MCF 10A (cell line): ENCODE results near the gene DCLRE1C. TPM values are rescaled to one million over a fixed set of nuclear protein-coding genes. Genes with fewer than 3 reads are reported as not detected.
A peak's percentile ranks its signal among the peaks of the same experiment; 100 is the strongest.
"Not testable (repeated sequence)": the region's sequence is repeated elsewhere in the genome, so short reads cannot be mapped to it uniquely, and the experiment has no call there.

Experiments
- Bru-seq: library from RNA; stranded (reverse); fragments of 400-500 nt; gene quantifications from one replicate; lab custom pipeline; 2021; lab: Mats Ljungman, UMichigan
- BruChase-seq, 2 experiments: library from RNA; stranded (reverse); fragments of 400-500 nt; gene quantifications; one replicate each; lab custom pipeline; 2021; lab: Mats Ljungman, UMichigan
- BruUV-seq: library from RNA; stranded (reverse); fragments of 400-500 nt; replicated peaks from 2 replicates; lab custom pipeline; 2021; lab: Mats Ljungman, UMichigan
- CTCF ChIA-PET: fragments of 300-600 bp; sonication (Branson Sonifier 250); formaldehyde crosslinking; extraction: SDS; loops from one replicate; lab custom pipeline; 2021; ENCODE audit warnings: antibody characterized with exemption, inconsistent platforms; lab: Yijun Ruan, JAX
- POLR2A ChIA-PET: fragments of 300-600, 350-650 bp; sonication (Branson Sonifier 250); formaldehyde crosslinking; extraction: SDS; loops from one replicate; lab custom pipeline; 2020; ENCODE audit warnings: antibody characterized with exemption, inconsistent platforms; lab: Yijun Ruan, JAX
- DNase-seq: peaks from one replicate; pipeline ENCODE4 v3.0.0-alpha.2; 2018; ENCODE audit not compliant: unreplicated experiment
- H3K27ac Mint-ChIP-seq: one replicate; pipeline ENCODE4 v1.8.0; 2022; ENCODE audit warnings: mild to moderate bottlenecking, low read depth, mixed read lengths; ENCODE audit not compliant: unreplicated experiment
- H3K27me3 Mint-ChIP-seq: one replicate; pipeline ENCODE4 v1.8.0; 2022; ENCODE audit warnings: mixed read lengths; ENCODE audit not compliant: insufficient read depth, unreplicated experiment
- H3K36me3 Mint-ChIP-seq: one replicate; pipeline ENCODE4 v1.8.0; 2022; ENCODE audit warnings: mild to moderate bottlenecking, moderate library complexity, mixed read lengths; ENCODE audit not compliant: insufficient read depth, unreplicated experiment
- H3K4me1 Mint-ChIP-seq: one replicate; pipeline ENCODE4 v1.8.0; 2022; ENCODE audit warnings: mixed read lengths; ENCODE audit not compliant: insufficient read depth, unreplicated experiment
- H3K4me3 Mint-ChIP-seq: one replicate; pipeline ENCODE4 v1.8.0; 2022; ENCODE audit warnings: mild to moderate bottlenecking, moderate library complexity, mixed read lengths; ENCODE audit not compliant: unreplicated experiment
- H3K9me3 Mint-ChIP-seq: one replicate; pipeline ENCODE4 v1.8.0; 2022; ENCODE audit warnings: mixed read lengths; ENCODE audit not compliant: unreplicated experiment
- intact Hi-C: fragments of 100-400 bp; cut with micrococcal nuclease; formaldehyde crosslinking; loops from 2 replicates; pipeline ENCODE4 v1.14.1; 2022
- long read RNA-seq: library from polyadenylated mRNA; stranded (forward); transcript quantifications from one replicate; pipeline ENCODE4 v2.0.0, GENCODE V29; 2022
- total RNA-seq: library from RNA; stranded (reverse); gene quantifications from 2 replicates; pipeline ENCODE4 v1.2.3, GENCODE V29; 2022
- TF ChIP-seq, protein P1 (sequence below): fragments of 200-600 bp; IDR thresholded peaks from one replicate; pipeline ENCODE4 v1.8.0; 2022; ENCODE audit warnings: antibody characterized with exemption, mild to moderate bottlenecking; ENCODE audit not compliant: unreplicated experiment

Gene DCLRE1C
- total RNA-seq (10.3 and 11.5 TPM in 2 replicates), Bru-seq, nascent RNA (percentile 65 among the genes with signal in this experiment), BruChase-seq, experiment 1, labeled RNA remaining after a 6-hour chase (percentile 57 among the genes with signal in this experiment), BruChase-seq, experiment 2, labeled RNA remaining after a 2-hour chase (percentile 66 among the genes with signal in this experiment)
- long read RNA-seq, transcript DCLRE1C-208 (15 exons, 2,463 nt), result minor isoform, 7 of 94 reads
- long read RNA-seq, transcript DCLRE1C-209 (14 exons, 2,354 nt), result major isoform, 10 of 94 reads
- long read RNA-seq, partial matches to known transcripts, result 1 of 94 reads
- long read RNA-seq, other reads (novel, unspliced or antisense), result 71 of 94 reads

DNA sequence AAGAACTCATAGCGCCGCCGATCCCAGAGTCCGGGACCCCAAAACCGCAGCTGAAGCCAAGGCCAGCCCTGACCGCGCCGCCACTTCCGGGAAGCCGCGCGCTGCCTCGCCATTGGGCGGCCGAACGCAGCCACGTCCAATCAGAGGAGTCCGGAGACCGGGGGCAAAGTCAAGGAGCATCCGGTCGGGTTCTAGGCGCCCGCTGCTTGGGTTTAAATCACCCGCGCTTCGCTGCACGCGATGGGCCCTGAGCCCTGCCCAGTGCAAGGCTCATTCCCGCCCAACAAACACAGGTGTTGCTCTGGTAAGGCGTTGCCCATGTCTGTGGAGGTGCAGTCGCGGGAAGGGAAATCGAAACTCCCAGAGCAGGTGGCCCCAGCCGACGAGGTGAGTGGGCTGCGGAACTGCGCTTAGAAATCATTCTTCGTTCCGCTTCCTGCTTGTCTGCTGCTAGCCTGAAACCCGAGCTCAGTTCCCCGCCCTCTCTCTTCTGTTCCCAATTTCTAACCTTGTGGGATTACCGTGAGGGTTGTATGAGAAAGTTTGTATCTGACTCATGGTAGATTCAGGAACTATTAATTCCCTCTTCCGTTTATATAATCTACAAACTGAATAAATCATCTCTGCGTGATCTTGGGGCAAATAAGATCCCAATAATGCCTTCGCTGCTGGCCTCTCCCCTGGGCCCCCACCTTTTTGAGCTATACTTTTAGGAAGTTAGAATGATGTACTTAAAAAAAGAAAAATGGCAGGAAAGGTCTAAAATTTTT lies at the start of gene DCLRE1C:
TSS of gene DCLRE1C (minus strand) at position 96 of the 770 bp plus-strand sequence. CDS start at position 10, 86 bp downstream.
- Mint-ChIP-seq H3K27me3 (no peaks in the 10 kb centered on the region), H3K4me1 (peaks cover 5% of the 10 kb centered on the region), H3K27ac (peak within 1 kb of the TSS; percentile 90), H3K9me3 (no peaks in the 10 kb centered on the region), H3K4me3 (peak within 1 kb of the TSS; percentile 92), H3K36me3 (no peaks in the 10 kb centered on the region)
- intact Hi-C loops, result loop anchor here (5.0 kb wide), 2 partner anchors 117 to 153 kb away; partner anchors contain the start of genes CDNF, HSPA14 and MSANTD7
- TF ChIP-seq, protein P1, sequence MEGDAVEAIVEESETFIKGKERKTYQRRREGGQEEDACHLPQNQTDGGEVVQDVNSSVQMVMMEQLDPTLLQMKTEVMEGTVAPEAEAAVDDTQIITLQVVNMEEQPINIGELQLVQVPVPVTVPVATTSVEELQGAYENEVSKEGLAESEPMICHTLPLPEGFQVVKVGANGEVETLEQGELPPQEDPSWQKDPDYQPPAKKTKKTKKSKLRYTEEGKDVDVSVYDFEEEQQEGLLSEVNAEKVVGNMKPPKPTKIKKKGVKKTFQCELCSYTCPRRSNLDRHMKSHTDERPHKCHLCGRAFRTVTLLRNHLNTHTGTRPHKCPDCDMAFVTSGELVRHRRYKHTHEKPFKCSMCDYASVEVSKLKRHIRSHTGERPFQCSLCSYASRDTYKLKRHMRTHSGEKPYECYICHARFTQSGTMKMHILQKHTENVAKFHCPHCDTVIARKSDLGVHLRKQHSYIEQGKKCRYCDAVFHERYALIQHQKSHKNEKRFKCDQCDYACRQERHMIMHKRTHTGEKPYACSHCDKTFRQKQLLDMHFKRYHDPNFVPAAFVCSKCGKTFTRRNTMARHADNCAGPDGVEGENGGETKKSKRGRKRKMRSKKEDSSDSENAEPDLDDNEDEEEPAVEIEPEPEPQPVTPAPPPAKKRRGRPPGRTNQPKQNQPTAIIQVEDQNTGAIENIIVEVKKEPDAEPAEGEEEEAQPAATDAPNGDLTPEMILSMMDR, result no peak
- BruUV-seq, result TSS peak; percentile 79
- DNase-seq, result peak; percentile 92
- POLR2A ChIA-PET, result interaction anchor here (0.7 to 3.2 kb wide), 23 partner anchors 8 to 215 kb away, joined by 3 to 32 read pairs (median 5); partner anchors contain the start of genes CDNF, HSPA14, MSANTD7 and NMT2
- CTCF ChIA-PET, result interaction anchor here (0.5 to 2.0 kb wide), 6 partner anchors 75 to 152 kb away, joined by 3 to 11 read pairs (median 4); partner anchors contain the start of gene SUV39H2

DNA sequence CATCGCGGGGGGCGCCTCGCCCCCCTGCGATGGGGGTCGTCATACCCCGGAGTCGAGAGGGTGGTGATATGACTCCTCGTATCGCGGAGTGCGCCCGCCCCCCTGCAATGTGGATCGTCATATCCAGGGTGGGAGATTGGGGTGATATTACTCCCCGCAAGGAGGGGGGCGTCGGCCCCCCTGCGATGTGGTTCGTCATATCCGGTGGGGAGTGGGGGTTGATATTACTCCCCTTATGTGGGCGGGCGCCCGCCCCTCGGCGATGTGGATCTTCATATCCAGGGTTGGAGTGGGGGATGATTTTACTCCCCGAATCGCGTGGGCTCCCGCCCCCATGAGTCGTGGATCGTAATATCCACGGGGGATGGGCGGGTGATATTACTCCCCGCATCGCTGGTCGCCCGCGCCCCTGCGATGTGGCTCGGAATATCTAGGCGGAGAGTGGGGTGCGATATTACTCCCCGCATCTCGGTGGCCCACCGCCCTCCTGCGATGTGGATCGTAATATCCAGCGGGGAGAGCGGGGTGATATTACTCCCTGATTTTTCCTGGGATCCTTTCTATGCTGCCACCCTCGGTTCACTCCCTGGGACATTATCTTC lies 42.2 kb upstream of the DCLRE1C start:
- CTCF ChIA-PET, result no interaction called here
- H3K4me1 Mint-ChIP-seq, result peaks cover 7% of the 10 kb centered on the region
- peaks cover 6% of the 10 kb centered on the region for H3K36me3 Mint-ChIP-seq
- TF ChIP-seq, protein P1, result no peak
- H3K9me3 Mint-ChIP-seq, result no peaks in the 10 kb centered on the region
- peak overlapping the region; percentile 60 for H3K4me3 Mint-ChIP-seq
- no peak for DNase-seq
- H3K27me3 Mint-ChIP-seq, result peaks cover 12% of the 10 kb centered on the region
- no TSS peak for BruUV-seq
- no peak overlapping the region for H3K27ac Mint-ChIP-seq
- intact Hi-C loops, result no loop called here
- POLR2A ChIA-PET, result no interaction called here

DNA sequence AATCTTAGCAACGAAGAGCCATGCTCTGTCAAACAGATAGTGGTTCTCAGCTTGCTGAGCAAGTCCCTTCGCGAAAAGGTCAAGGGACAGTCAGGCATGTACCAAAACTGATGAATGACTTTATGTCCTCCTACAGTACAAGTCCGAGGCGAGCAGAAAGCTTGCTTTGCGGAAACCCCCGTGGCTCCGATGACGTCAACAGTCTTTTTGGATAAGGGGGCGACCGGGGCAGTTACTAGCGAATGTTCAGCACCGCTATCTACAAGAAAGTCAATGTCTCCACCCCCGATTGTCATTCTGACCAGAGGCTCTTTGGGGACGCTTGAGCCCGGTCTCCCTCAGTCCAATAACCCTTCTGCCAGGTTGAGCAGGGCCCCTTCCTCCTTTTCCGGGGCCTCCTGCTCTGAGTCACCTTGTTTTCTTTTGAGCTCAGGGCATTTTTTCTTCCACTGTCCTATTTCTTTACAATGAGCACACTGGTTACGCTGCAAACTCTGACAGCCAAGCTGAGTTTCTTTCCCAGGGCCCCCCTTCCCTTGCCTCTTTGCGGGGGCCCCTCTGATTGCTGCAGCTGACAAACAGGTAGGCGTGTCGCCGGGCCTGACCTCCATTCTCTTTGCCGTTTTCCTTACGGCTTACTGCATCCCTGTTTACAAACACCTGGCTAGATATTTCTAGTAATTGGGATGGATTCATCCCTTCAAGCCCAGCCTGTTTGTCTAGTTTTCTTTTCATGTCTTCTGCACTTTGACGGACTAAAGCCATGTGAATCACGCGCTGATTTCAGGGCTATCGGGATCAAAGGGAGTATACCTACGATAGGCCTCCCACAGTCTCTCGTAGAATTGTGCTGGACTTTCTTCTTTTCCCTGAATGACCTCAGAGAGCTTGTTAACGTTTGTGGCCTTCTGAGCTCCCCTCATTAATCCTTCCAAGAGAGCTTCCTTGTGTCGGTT lies 39.9 kb upstream of the DCLRE1C start:
- POLR2A ChIA-PET, H3K4me1 Mint-ChIP-seq, intact Hi-C loops, H3K36me3 Mint-ChIP-seq, H3K27me3 Mint-ChIP-seq, DNase-seq, H3K4me3 Mint-ChIP-seq, CTCF ChIA-PET, H3K27ac Mint-ChIP-seq, H3K9me3 Mint-ChIP-seq, BruUV-seq: not testable (repeated sequence)

DNA sequence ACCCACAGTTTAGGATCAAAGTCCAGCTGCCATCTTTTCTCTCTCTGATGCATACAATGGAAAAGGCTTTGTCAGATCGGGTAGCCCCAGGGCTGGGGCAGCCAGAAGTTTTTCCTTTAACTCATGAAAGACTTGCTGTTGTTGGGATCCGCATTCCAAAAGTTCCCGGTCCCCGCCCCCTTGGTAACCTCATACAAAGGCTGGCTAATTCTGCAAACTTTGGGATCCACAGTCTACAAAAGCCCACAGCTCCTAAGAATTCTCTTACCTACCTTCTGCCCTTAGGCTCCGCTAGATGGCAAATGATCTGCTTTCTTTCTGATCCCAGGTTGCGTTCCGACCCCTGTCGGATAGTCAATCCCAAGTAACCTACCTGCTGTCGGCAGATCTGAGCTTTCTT lies 38.4 kb upstream of the DCLRE1C start:
- H3K4me1 Mint-ChIP-seq, POLR2A ChIA-PET, H3K36me3 Mint-ChIP-seq, H3K4me3 Mint-ChIP-seq, intact Hi-C loops, H3K9me3 Mint-ChIP-seq, DNase-seq, H3K27ac Mint-ChIP-seq, H3K27me3 Mint-ChIP-seq, BruUV-seq: not testable (repeated sequence)
- CTCF ChIA-PET, result interaction anchor here (0.7 to 1.6 kb wide), 3 partner anchors 18 to 120 kb away, joined by 3 to 6 read pairs (median 4); no protein-coding TSS in a partner anchor
